ENCODE results near the gene HABP2. TPM values are rescaled to one million over a fixed set of nuclear protein-coding genes. Genes with fewer than 3 reads are reported as not detected.
A peak's percentile ranks its signal among the peaks of the same experiment; 100 is the strongest.

The HABP2 gene
- total and polyA plus RNA-seq, 2 experiments from 2014 or later: 0.06 TPM; not detected in 1

DNA sequence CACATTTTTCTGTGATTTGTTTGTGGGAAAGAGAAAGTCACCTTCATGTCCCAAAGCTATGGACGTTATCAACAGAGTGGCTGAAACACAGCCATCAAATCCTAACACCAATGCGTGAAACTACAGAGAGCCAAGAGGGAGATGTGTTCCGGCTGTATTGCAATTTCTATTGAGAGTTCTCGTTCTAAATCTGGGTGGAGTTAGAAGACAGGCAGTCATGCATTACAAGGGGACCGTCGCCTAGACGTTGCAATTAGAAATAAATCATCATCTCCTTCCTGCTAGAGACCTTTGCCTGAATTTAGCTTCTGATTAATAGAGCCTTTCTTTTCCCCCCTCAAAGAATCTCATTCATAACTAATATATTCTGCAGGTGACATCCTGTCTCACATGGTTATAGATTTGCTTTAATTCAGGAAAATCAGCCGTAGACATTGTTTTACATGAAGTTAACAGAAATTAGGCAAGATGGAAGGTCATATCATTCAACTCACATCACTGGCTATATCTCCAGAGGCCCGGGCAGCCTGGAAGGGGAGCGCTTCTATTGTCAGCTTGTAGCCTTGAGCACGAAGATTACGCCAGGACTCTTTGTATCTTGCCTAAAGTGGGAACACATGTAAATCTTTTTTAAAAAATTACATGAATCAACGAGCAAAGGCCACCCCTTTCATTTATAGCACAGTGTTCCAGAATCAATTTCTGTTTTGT, 52.6 kb downstream of the HABP2 start:
- DNase-seq (ENCODE audit: low read depth in 1 of 2, low spot score in 1 of 2): no peak
- TF ChIP-seq CTCF (IDR thresholded peaks at IDR 0.05; ENCODE audit: low read depth, low read length): no peak
- no peak overlapping the region for H3K4me3 ChIP-seq
- no peaks in the 10 kb centered on the region for H3K36me3 ChIP-seq
- H3K27me3 ChIP-seq: no peaks in the 10 kb centered on the region
- H3K27ac ChIP-seq: no peak overlapping the region
- no peaks in the 10 kb centered on the region for H3K4me1 ChIP-seq (ENCODE audit: low read depth)
- H3K9me3 ChIP-seq (ENCODE audit: low read depth): no peaks in the 10 kb centered on the region

DNA sequence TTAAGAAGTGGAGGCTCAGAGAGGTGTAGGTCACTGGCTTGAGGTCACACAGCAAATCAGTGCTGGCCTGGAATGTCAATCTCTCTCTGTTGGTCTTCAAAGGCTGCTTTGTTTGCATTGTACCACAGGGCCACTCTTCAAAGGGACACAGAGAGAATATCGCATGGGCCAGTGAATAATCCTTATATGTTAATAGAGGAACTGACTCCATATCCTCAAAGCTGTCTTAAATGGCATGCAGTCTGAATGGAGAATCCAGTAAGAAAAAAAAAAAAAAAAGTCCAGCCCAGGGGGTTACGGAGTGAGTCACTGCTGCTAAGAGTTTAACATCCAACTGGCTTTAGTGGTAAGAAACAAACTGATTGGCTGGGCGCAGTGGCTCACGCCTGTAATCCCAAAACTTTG, 56.9 kb downstream of the HABP2 start:
- no peak for DNase-seq (ENCODE audit: low read depth in 1 of 2, low spot score in 1 of 2)
- Histone ChIP-seq H3K4me1 (ENCODE audit: low read depth) (peaks cover 7% of the 10 kb centered on the region), H3K36me3 (no peaks in the 10 kb centered on the region), H3K27me3 (peaks cover under 1% of the 10 kb centered on the region), H3K9me3 (ENCODE audit: low read depth) (no peaks in the 10 kb centered on the region), H3K27ac (no peak overlapping the region), H3K4me3 (no peak overlapping the region)
- TF ChIP-seq CTCF (IDR thresholded peaks at IDR 0.05; ENCODE audit: low read depth, low read length): no peak

DNA sequence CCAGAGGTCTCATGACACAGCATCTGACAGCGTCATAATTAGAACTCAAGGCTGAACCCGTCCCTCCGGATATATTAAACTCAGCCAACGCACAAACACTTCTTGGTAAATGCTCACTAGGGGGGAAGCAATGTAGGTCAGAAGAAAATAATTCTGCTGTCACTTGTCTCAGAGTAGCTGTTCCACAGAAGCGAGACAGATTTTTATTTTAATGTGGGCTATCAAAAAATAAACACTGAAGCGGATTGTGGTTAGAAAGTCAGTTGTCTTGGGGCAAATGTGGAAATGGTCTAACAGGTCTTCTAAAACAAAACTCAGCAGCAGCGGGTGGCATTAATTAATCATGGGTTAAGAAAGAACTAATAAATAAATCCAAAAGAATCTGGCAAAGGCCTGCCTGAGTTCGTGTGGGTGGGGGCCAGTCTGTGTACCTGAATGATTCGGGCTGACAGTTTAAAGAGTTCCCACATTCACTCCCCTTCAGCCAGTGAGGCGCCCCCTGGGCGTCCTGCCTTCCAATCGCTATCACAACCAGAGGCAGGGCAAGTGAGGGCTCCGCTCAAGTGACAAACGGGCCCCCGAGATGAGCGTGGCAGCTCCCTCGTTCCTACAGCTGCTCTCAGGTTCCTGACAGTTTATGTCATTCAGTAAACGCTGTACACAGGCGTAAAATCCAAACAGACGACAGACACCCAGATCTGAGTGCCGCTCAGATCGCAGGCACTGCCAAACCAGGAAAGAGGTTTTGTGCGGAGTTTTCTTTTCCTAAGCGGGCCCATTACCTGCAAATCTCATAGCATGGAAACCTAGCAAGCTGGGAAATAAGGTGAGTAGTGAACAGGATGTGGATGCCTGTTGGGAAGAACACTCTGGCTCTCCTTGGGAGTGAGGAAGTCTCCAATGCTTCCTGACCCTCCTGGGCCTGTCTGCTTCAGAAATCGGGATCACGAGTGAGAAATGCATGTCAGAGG, 58.1 kb downstream of the HABP2 start:
- no peaks in the 10 kb centered on the region for H3K36me3 ChIP-seq
- peaks cover 7% of the 10 kb centered on the region for H3K4me1 ChIP-seq (ENCODE audit: low read depth)
- no peaks in the 10 kb centered on the region for H3K9me3 ChIP-seq (ENCODE audit: low read depth)
- no peak overlapping the region for H3K4me3 ChIP-seq
- H3K27ac ChIP-seq: no peak overlapping the region
- peak in 1 of 2 donors; percentile 46 for DNase-seq (ENCODE audit: low read depth in 1 of 2, low spot score in 1 of 2)
- no peak for TF ChIP-seq CTCF (IDR thresholded peaks at IDR 0.05; ENCODE audit: low read depth, low read length)
- H3K27me3 ChIP-seq: peaks cover 3% of the 10 kb centered on the region

DNA sequence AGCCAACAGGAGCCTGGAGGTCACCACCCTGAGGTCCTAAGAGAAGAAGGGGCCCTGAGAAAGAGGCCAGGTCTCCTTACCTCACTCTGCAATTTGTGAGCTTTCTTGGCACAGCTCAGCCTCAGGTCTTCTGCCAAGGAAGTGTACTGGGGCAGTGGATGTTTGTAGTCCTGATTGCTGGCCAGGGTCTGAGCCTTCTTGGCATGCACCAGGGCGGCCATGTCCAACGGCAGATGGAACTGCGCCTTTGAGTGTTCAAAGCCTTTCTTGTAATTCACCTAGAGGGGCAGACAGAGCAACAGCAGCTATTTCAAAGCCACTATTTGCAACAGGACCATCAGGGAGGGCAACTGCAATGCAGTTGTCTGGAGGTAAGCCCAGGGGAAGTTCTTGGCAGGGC, 59.3 kb downstream of the HABP2 start:
- Histone ChIP-seq H3K27ac (no peak overlapping the region), H3K4me3 (no peak overlapping the region), H3K27me3 (peaks cover 3% of the 10 kb centered on the region), H3K4me1 (ENCODE audit: low read depth) (peaks cover 7% of the 10 kb centered on the region), H3K9me3 (ENCODE audit: low read depth) (no peaks in the 10 kb centered on the region), H3K36me3 (no peaks in the 10 kb centered on the region)
- no peak for TF ChIP-seq CTCF (IDR thresholded peaks at IDR 0.05; ENCODE audit: low read depth, low read length)
- no peak for DNase-seq (ENCODE audit: low read depth in 1 of 2, low spot score in 1 of 2)

DNA sequence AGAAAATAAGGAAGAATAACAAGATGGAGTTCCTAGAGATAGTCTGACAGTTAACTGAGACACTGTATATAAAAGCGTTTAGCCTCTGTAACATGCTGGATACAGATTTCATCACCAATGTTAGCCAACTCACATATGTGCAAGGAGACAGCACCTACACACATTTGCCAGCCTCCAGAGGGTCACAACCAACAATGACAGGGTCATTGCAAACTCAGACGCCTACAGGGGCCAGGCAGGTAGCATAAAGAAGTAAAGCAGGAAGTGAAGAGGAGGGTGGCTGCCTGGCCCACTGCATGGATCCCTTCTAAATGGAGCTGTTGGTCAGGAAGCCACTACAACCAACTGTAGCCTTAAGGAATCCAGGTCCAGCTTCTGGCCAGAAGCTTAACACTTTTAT, 60.6 kb downstream of the HABP2 start:
- no peak for DNase-seq (ENCODE audit: low read depth in 1 of 2, low spot score in 1 of 2)
- Histone ChIP-seq H3K9me3 (ENCODE audit: low read depth) (no peaks in the 10 kb centered on the region), H3K27me3 (peaks cover 3% of the 10 kb centered on the region), H3K4me3 (no peak overlapping the region), H3K27ac (no peak overlapping the region), H3K4me1 (ENCODE audit: low read depth) (peaks cover 7% of the 10 kb centered on the region), H3K36me3 (no peaks in the 10 kb centered on the region)
- TF ChIP-seq CTCF (IDR thresholded peaks at IDR 0.05; ENCODE audit: low read depth, low read length): no peak
